Measurements from ENCODE around the gene CRLF1. TPM values are rescaled to one million over a fixed set of nuclear protein-coding genes. Genes with fewer than 3 reads are reported as not detected.

Gene CRLF1
- total RNA-seq, result 4.4 and 6.0 TPM in 2 replicates
- long read RNA-seq, partial matches to known transcripts, result 0 of 9 reads
- long read RNA-seq, other reads (novel, unspliced or antisense), result 9 of 9 reads

- no peak within 1 kb of the TSS for H3K4me3 Mint-ChIP-seq (ENCODE audit: low read depth)
- H3K27ac Mint-ChIP-seq, result no peak within 1 kb of the TSS
- H3K9me3 Mint-ChIP-seq (ENCODE audit: low read depth), result no peaks in the 10 kb centered on the region
- H3K36me3 Mint-ChIP-seq (ENCODE audit: insufficient read depth), result no peaks in the 10 kb centered on the region
- TF ChIP-seq CTCF (IDR thresholded peaks at IDR 0.05; ENCODE audit: unreplicated experiment), result no peak
- no peak for DNase-seq (ENCODE audit: low spot score, unreplicated experiment)
- peaks cover 22% of the 10 kb centered on the region for H3K4me1 Mint-ChIP-seq (ENCODE audit: low read depth)
- H3K27me3 Mint-ChIP-seq, result peaks cover 65% of the 10 kb centered on the region
These were observed at the start of gene CRLF1 for GRCh38 chr19:18606281-18607225. TSS of gene CRLF1 (minus strand) at chr19:18606799. CDS start at chr19:18606656, 143 bp downstream.

- DNase-seq (ENCODE audit: low spot score, unreplicated experiment), result no peak
- no peaks in the 10 kb centered on the region for H3K9me3 Mint-ChIP-seq (ENCODE audit: low read depth)
- H3K27ac Mint-ChIP-seq, result no peak overlapping the region
- H3K36me3 Mint-ChIP-seq (ENCODE audit: insufficient read depth), result no peaks in the 10 kb centered on the region
- no peaks in the 10 kb centered on the region for H3K27me3 Mint-ChIP-seq
- H3K4me3 Mint-ChIP-seq (ENCODE audit: low read depth), result no peak overlapping the region
- TF ChIP-seq CTCF (IDR thresholded peaks at IDR 0.05; ENCODE audit: unreplicated experiment), result no peak
- H3K4me1 Mint-ChIP-seq (ENCODE audit: low read depth), result peaks cover 3% of the 10 kb centered on the region
These were observed 48.7 kb upstream of the CRLF1 start for GRCh38 chr19:18655173-18655844.

- TF ChIP-seq CTCF (IDR thresholded peaks at IDR 0.05; ENCODE audit: unreplicated experiment), result no peak
- H3K27me3 Mint-ChIP-seq, result no peaks in the 10 kb centered on the region
- no peak overlapping the region for H3K4me3 Mint-ChIP-seq (ENCODE audit: low read depth)
- H3K4me1 Mint-ChIP-seq (ENCODE audit: low read depth), result peaks cover 9% of the 10 kb centered on the region
- no peak for DNase-seq (ENCODE audit: low spot score, unreplicated experiment)
- H3K36me3 Mint-ChIP-seq (ENCODE audit: insufficient read depth), result no peaks in the 10 kb centered on the region
- H3K27ac Mint-ChIP-seq, result no peak overlapping the region
- no peaks in the 10 kb centered on the region for H3K9me3 Mint-ChIP-seq (ENCODE audit: low read depth)
These were observed 47.9 kb upstream of the CRLF1 start for GRCh38 chr19:18654469-18654868.

GRCh38 chr19:18653853-18654252 is 47.3 kb upstream of the CRLF1 start:
- Mint-ChIP-seq H3K9me3 (ENCODE audit: low read depth) (no peaks in the 10 kb centered on the region), H3K27ac (no peak overlapping the region), H3K4me1 (ENCODE audit: low read depth) (peaks cover 13% of the 10 kb centered on the region), H3K36me3 (ENCODE audit: insufficient read depth) (no peaks in the 10 kb centered on the region), H3K27me3 (peaks cover 5% of the 10 kb centered on the region), H3K4me3 (ENCODE audit: low read depth) (no peak overlapping the region)
- TF ChIP-seq CTCF (IDR thresholded peaks at IDR 0.05; ENCODE audit: unreplicated experiment), result no peak
- DNase-seq (ENCODE audit: low spot score, unreplicated experiment), result no peak

- no peak for DNase-seq (ENCODE audit: low spot score, unreplicated experiment)
- Mint-ChIP-seq H3K27ac (no peak overlapping the region), H3K9me3 (ENCODE audit: low read depth) (no peaks in the 10 kb centered on the region), H3K4me1 (ENCODE audit: low read depth) (peaks cover 15% of the 10 kb centered on the region), H3K4me3 (ENCODE audit: low read depth) (no peak overlapping the region), H3K36me3 (ENCODE audit: insufficient read depth) (no peaks in the 10 kb centered on the region), H3K27me3 (peaks cover 7% of the 10 kb centered on the region)
- no peak for TF ChIP-seq CTCF (IDR thresholded peaks at IDR 0.05; ENCODE audit: unreplicated experiment)
These were observed 45.1 kb upstream of the CRLF1 start for GRCh38 chr19:18651733-18652132.
